ENCODE data around the gene NOX3.
"Not testable (repeated sequence)": the region's sequence is repeated elsewhere in the genome, so short reads cannot be mapped to it uniquely, and the experiment has no call there.

NOX3 gene

GRCh38 chr6:155362968-155363632 is 92.5 kb downstream of the NOX3 start:
- DNase-seq: not testable (repeated sequence)

- no peak for DNase-seq
Observed at GRCh38 chr6:155354167-155354566, 101.5 kb downstream of the NOX3 start.

- no peak for DNase-seq
Observed at GRCh38 chr6:155352811-155353210, 102.8 kb downstream of the NOX3 start.

- no peak for DNase-seq
Observed at GRCh38 chr6:155352130-155352420, 103.6 kb downstream of the NOX3 start.

GRCh38 chr6:155351273-155352129 is 104.1 kb downstream of the NOX3 start:
- DNase-seq: no peak

- no peak for DNase-seq
Observed at GRCh38 chr6:155349956-155350355, 105.7 kb downstream of the NOX3 start.

- DNase-seq: no peak
Observed at GRCh38 chr6:155349129-155349528, 106.5 kb downstream of the NOX3 start.

- DNase-seq: no peak
Observed at GRCh38 chr6:155347800-155348199, 107.8 kb downstream of the NOX3 start.

- no peak for DNase-seq
Observed at GRCh38 chr6:155346957-155347356, 108.7 kb downstream of the NOX3 start.

Data from GF-D8 (cell line).